ENCODE measurements around the gene ADSS1.

DNA sequence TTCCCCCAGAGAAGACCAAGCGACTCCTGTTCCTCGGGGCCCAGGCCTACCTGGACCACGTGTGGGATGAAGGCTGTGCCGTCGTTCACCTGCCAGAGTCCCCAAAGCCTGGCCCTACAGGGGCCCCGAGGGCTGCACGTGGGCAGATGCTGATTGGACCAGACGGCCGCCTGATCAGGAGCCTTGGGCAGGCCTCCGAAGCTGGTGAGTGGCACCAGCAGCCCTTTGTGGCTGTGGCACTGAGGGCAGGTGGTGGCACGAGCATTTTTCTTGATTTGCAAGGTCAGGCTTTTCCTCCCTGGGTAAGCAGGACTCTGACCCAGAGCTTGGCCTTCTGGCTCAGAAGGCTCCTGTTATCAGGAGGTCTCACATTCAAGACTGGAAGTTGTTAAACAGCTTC lies 31.6 kb downstream of the ADSS1 start:
- TF ChIP-seq, protein P1, sequence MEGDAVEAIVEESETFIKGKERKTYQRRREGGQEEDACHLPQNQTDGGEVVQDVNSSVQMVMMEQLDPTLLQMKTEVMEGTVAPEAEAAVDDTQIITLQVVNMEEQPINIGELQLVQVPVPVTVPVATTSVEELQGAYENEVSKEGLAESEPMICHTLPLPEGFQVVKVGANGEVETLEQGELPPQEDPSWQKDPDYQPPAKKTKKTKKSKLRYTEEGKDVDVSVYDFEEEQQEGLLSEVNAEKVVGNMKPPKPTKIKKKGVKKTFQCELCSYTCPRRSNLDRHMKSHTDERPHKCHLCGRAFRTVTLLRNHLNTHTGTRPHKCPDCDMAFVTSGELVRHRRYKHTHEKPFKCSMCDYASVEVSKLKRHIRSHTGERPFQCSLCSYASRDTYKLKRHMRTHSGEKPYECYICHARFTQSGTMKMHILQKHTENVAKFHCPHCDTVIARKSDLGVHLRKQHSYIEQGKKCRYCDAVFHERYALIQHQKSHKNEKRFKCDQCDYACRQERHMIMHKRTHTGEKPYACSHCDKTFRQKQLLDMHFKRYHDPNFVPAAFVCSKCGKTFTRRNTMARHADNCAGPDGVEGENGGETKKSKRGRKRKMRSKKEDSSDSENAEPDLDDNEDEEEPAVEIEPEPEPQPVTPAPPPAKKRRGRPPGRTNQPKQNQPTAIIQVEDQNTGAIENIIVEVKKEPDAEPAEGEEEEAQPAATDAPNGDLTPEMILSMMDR (conservative IDR thresholded peaks at IDR 0.05; ENCODE audit: low read depth, low read length), result no peak
- no peak for TF ChIP-seq EZH2 (IDR thresholded peaks at IDR 0.05; ENCODE audit: borderline replicate concordance, low read depth, low read length, poor library complexity, severe bottlenecking)
